Neuronal stem cell (in vitro differentiated cells): ENCODE results near the gene RASGEF1B.

ENCODE experiments used
- DNase-seq: peaks from one replicate; pipeline ENCODE4 v3.0.0-alpha.2; 2013; ENCODE audit warnings: low spot score
- H2AFZ ChIP-seq: one replicate; pipeline ENCODE4 v1.6.1; 2013; ENCODE audit warnings: mild to moderate bottlenecking, low read length, inconsistent platforms
- H2AK5ac ChIP-seq: 2 replicates; pipeline ENCODE4 v1.6.1; 2013; ENCODE audit warnings: low read depth, mild to moderate bottlenecking, inconsistent platforms, low read length, moderate library complexity, mixed read lengths
- H2BK120ac ChIP-seq: 2 replicates; pipeline ENCODE4 v1.6.1; 2013; ENCODE audit warnings: low read depth, mild to moderate bottlenecking, inconsistent platforms, low read length, moderate library complexity, mixed read lengths
- H2BK12ac ChIP-seq: one replicate; pipeline ENCODE4 v1.6.1; 2013; ENCODE audit warnings: low read length, inconsistent platforms
- H2BK15ac ChIP-seq: 2 replicates; pipeline ENCODE4 v1.6.1; 2013; ENCODE audit warnings: mild to moderate bottlenecking, low read length, inconsistent platforms, mixed read lengths
- H2BK5ac ChIP-seq: one replicate; pipeline ENCODE4 v1.6.1; 2013; ENCODE audit warnings: inconsistent platforms, mild to moderate bottlenecking, low read length, moderate library complexity
- H3K14ac ChIP-seq: one replicate; pipeline ENCODE4 v1.6.1; 2013; ENCODE audit warnings: low read length, inconsistent platforms
- H3K18ac ChIP-seq: 2 replicates; pipeline ENCODE4 v1.6.1; 2013; ENCODE audit warnings: low read length, inconsistent platforms
- H3K23ac ChIP-seq: 2 replicates; pipeline ENCODE4 v1.6.1; 2013; ENCODE audit warnings: low read depth, mild to moderate bottlenecking, mixed read lengths, low read length, inconsistent platforms; ENCODE audit not compliant: poor library complexity
- H3K27ac ChIP-seq: replicated peaks from 3 replicates; pipeline ENCODE4 v1.5.1; 2013; ENCODE audit warnings: low read length, inconsistent platforms
- H3K27me3 ChIP-seq, 3 experiments: 2 replicates each; pipeline ENCODE4 v1.6.1; 2013; ENCODE audit warnings: low read length in 3 of 3, mild to moderate bottlenecking in 2 of 3, inconsistent platforms in 1 of 3, low read depth in 1 of 3, mixed read lengths in 1 of 3, moderate library complexity in 1 of 3; ENCODE audit not compliant: control insufficient read depth in 3 of 3, insufficient read depth in 3 of 3
- H3K36me3 ChIP-seq, 2 donors: replicated peaks in 1 of 2; 2 replicates each; pipeline ENCODE4 v1.6.1; 2013; ENCODE audit warnings: low read length in 2 of 2; ENCODE audit not compliant: control insufficient read depth in 2 of 2, insufficient read depth in 2 of 2
- H3K4ac ChIP-seq: 2 replicates; pipeline ENCODE4 v1.6.1; 2013; ENCODE audit warnings: inconsistent platforms, mild to moderate bottlenecking, low read length, moderate library complexity
- H3K4me1 ChIP-seq, 2 donors: 1 replicate in 1 of 2; 2 replicates in 1 of 2; pipeline ENCODE4 v1.6.1; 2013; ENCODE audit warnings: low read length in 2 of 2, low read depth in 1 of 2; ENCODE audit not compliant: control insufficient read depth in 2 of 2, insufficient read depth in 1 of 2
- H3K4me2 ChIP-seq: one replicate; pipeline ENCODE4 v1.6.1; 2013; ENCODE audit warnings: mild to moderate bottlenecking, low read length, inconsistent platforms; ENCODE audit not compliant: insufficient read depth, poor library complexity, severe bottlenecking
- H3K4me3 ChIP-seq, 2 donors: 2 replicates each; pipeline ENCODE4 v1.5.1; 2013; ENCODE audit warnings: low read length in 2 of 2, mild to moderate bottlenecking in 2 of 2, inconsistent platforms in 1 of 2, moderate library complexity in 1 of 2
- H3K79me1 ChIP-seq: one replicate; pipeline ENCODE4 v1.6.1; 2013; ENCODE audit warnings: low read depth, mild to moderate bottlenecking, inconsistent platforms, low read length, moderate library complexity
- H3K9ac ChIP-seq: one replicate; pipeline ENCODE4 v1.6.1; 2013; ENCODE audit warnings: mild to moderate bottlenecking, low read depth, low read length, inconsistent platforms; ENCODE audit not compliant: poor library complexity
- H3K9me3 ChIP-seq, 2 donors: replicated peaks in 1 of 2; 2 replicates each; pipeline versions ENCODE3 to v1.6.1; 2013; ENCODE audit warnings: low read length in 2 of 2, mild to moderate bottlenecking in 2 of 2, inconsistent platforms in 1 of 2, low read depth in 1 of 2, mixed read lengths in 1 of 2, moderate library complexity in 1 of 2; ENCODE audit not compliant: control insufficient read depth in 2 of 2, insufficient read depth in 1 of 2
- H4K8ac ChIP-seq: one replicate; pipeline ENCODE4 v1.6.1; 2013; ENCODE audit warnings: low read depth, mild to moderate bottlenecking, inconsistent platforms, low read length, moderate library complexity
- H4K91ac ChIP-seq: one replicate; pipeline ENCODE4 v1.6.1; 2013; ENCODE audit warnings: low read length, low read depth, mild to moderate bottlenecking, inconsistent platforms; ENCODE audit not compliant: poor library complexity
- WGBS, 2 donors: extraction: QIAGEN DNeasy Blood & Tissue Kit; methylation state at CpG; one replicate each; pipeline ENCODE4 v1.1.7; 2013; ENCODE audit warnings: missing lambda C conversion rate in 2 of 2, mixed read lengths in 1 of 2; ENCODE audit not compliant: insufficient read length in 2 of 2, insufficient replicate concordance in 1 of 2; ENCODE audit errors: extremely low coverage in 2 of 2; 5-methylcytosine and 5-hydroxymethylcytosine counted together

The RASGEF1B gene

GRCh38 chr4:81516241-81516640 lies 44.5 kb upstream of the RASGEF1B start:
- WGBS, 2 donors, result no CpG with 5 or more reads among the region's 6 CpGs
- no peak overlapping the region for H3K23ac ChIP-seq
- no peak overlapping the region for H2AK5ac ChIP-seq
- H2BK12ac ChIP-seq, result no peak overlapping the region
- H4K91ac ChIP-seq, result no peak overlapping the region
- no peak overlapping the region for H3K4ac ChIP-seq
- H2AFZ ChIP-seq, result no peak overlapping the region
- H2BK5ac ChIP-seq, result no peak overlapping the region
- no peak overlapping the region for H3K14ac ChIP-seq
- H3K4me1 ChIP-seq, result peaks cover 5 to 10% of the 10 kb centered on the region in 2 donors
- no peak overlapping the region for H3K9ac ChIP-seq
- H3K79me1 ChIP-seq, result no peaks in the 10 kb centered on the region
- no peak overlapping the region for H3K4me3 ChIP-seq
- no peak for DNase-seq
- H3K9me3 ChIP-seq, result no peaks in the 10 kb centered on the region
- no peak overlapping the region for H4K8ac ChIP-seq
- H3K36me3 ChIP-seq, result no peaks in the 10 kb centered on the region
- H2BK15ac ChIP-seq, result no peak overlapping the region
- H3K18ac ChIP-seq, result no peak overlapping the region
- no peak overlapping the region for H3K27ac ChIP-seq
- H3K4me2 ChIP-seq, result no peak overlapping the region
- no peak overlapping the region for H2BK120ac ChIP-seq
- no peaks in the 10 kb centered on the region for H3K27me3 ChIP-seq

DNA sequence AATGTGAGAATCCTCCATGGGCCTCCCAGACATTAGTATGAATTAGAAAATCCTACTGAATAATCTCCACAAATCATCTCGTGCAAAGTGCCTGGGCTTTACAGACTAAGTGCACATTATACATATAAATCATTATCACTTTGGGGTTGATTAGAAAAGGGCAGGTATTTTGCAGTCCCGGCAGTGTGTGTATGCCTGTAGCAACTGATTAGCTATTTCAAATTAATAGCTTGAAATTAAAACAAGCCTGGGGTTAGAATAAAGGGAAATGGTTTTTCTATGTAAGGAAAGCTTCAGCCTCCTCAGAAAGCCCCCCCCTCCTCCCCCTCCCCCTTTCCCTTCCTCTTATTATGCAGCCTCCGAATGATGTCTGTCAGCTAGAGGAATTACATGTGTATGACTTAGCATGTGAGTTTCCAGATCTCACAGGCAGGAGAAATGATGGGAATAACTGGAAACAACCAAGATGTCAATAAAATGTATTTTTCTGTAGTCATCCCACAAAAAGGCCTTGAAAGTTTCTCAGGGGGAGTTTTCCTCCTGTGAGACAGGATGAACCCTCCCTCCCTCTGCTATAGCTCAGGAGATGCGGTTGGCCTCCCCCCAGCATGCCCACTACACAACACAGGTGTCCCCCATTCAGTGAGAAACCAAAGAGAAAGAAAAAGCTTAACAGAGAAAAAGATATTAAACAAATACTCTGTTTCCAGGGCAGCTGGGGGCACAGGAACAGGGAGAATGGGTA lies 41.2 kb upstream of the RASGEF1B start:
- H2BK5ac ChIP-seq, result no peak overlapping the region
- no peak overlapping the region for H2AK5ac ChIP-seq
- H3K36me3 ChIP-seq, result no peaks in the 10 kb centered on the region
- H3K79me1 ChIP-seq, result no peaks in the 10 kb centered on the region
- no peak overlapping the region for H3K14ac ChIP-seq
- no peak overlapping the region for H2BK15ac ChIP-seq
- H3K4ac ChIP-seq, result no peak overlapping the region
- H3K27ac ChIP-seq, result no peak overlapping the region
- H3K4me2 ChIP-seq, result no peak overlapping the region
- no peaks in the 10 kb centered on the region for H3K9me3 ChIP-seq
- no CpG with 5 or more reads among the region's 4 CpGs for WGBS, 2 donors
- DNase-seq, result peak; percentile 18
- no peaks in the 10 kb centered on the region for H3K27me3 ChIP-seq
- H3K4me1 ChIP-seq, result peaks cover 5 to 8% of the 10 kb centered on the region in 2 donors
- H2AFZ ChIP-seq, result no peak overlapping the region
- H2BK12ac ChIP-seq, result no peak overlapping the region
- H2BK120ac ChIP-seq, result no peak overlapping the region
- no peak overlapping the region for H3K9ac ChIP-seq
- H3K4me3 ChIP-seq, result no peak overlapping the region
- no peak overlapping the region for H4K8ac ChIP-seq
- H3K18ac ChIP-seq, result no peak overlapping the region
- H3K23ac ChIP-seq, result no peak overlapping the region
- H4K91ac ChIP-seq, result no peak overlapping the region

DNA sequence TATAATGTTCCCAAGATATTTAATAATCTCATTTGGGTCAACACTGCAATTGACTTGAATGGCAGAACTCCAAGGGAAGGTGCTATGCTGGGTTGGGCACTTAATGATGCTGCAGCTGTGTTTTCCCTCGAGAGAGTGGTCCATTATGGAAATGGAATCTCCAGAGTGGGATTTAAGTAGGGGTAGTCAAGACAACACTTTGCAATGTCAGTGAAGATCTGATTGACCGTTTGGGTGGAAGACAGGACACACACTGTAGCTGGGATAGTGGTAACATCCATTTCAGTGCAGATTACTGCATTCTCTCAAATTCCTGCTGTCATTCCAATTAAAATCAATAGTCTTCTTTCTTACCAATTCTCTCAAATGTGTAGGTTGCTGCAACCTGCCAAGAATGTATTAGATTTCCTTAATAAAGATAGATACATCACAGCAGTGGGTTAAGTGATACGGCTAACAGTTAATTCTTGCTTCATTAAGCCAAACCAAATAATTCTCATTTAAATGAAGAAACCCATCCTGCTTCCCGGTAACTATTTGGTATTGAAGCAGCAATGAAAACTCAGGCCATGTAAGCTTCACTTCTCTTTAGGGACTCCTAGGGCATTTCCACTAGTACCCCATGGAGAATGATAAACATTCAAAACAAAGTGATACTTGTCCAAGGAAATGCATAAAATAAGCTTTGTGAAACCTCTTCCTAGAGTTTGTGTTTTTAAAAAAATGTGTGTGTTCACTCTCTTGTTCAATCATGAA lies 40.5 kb upstream of the RASGEF1B start:
- Histone ChIP-seq H3K4me2 (no peak overlapping the region), H3K27ac (no peak overlapping the region), H3K23ac (no peak overlapping the region), H4K91ac (no peak overlapping the region), H3K4ac (no peak overlapping the region), H3K36me3 (no peaks in the 10 kb centered on the region), H2BK12ac (no peak overlapping the region), H3K9me3 (no peaks in the 10 kb centered on the region), H3K18ac (no peak overlapping the region), H3K27me3 (no peaks in the 10 kb centered on the region), H3K79me1 (no peaks in the 10 kb centered on the region), H2BK120ac (no peak overlapping the region), H4K8ac (no peak overlapping the region), H3K4me3 (no peak overlapping the region), H2BK15ac (no peak overlapping the region), H2AFZ (no peak overlapping the region), H2BK5ac (no peak overlapping the region), H3K9ac (no peak overlapping the region), H2AK5ac (no peak overlapping the region), H3K14ac (no peak overlapping the region), H3K4me1 (peaks cover 5 to 7% of the 10 kb centered on the region in 2 donors)
- WGBS, 2 donors, result no CpG with 5 or more reads among the region's 4 CpGs
- no peak for DNase-seq

DNA sequence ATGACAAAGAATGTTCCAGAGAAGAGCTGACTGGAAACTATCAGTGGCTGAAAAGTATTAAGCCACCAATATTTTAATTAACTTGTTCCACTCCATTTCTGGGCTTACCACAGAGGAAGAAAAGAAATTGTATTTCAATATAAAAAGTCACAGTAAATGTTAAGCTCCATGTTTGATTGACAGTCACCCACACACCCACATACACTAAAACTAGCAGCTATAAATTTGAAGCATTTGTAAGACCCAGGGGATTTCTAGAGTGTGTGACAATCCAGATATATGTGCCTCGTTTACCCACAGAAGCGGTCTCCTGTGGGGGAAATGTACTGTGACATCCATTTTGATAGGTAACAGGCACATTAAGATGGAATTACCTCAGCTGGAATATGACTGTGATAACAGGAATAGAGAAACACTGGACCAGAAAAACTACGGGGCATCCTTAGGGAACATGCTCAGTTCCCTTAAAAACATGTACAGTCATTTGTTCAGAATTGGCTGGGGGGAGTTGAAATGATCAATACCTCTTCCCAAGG lies 39.0 kb upstream of the RASGEF1B start:
- Histone ChIP-seq H3K36me3 (no peaks in the 10 kb centered on the region), H4K91ac (no peak overlapping the region), H3K14ac (no peak overlapping the region), H3K9ac (no peak overlapping the region), H2BK120ac (no peak overlapping the region), H3K4me1 (peaks cover 5 to 7% of the 10 kb centered on the region in 2 donors), H4K8ac (no peak overlapping the region), H2BK5ac (no peak overlapping the region), H3K79me1 (no peaks in the 10 kb centered on the region), H2AFZ (no peak overlapping the region), H2BK15ac (no peak overlapping the region), H3K4me2 (no peak overlapping the region), H3K9me3 (no peaks in the 10 kb centered on the region), H3K4me3 (no peak overlapping the region), H3K27ac (no peak overlapping the region), H3K18ac (no peak overlapping the region), H2BK12ac (no peak overlapping the region), H3K27me3 (no peaks in the 10 kb centered on the region), H3K23ac (no peak overlapping the region), H2AK5ac (no peak overlapping the region), H3K4ac (no peak overlapping the region)
- no peak for DNase-seq
- no CpG with 5 or more reads among the region's 3 CpGs for WGBS, 2 donors
